GM12874 (cell line): ENCODE data around the gene LRIF1.

Experiments used
- TF ChIP-seq, protein P1 (sequence below): IDR thresholded peaks from 2 replicates; pipeline ENCODE4 v1.5.1; 2011; ENCODE audit warnings: low read depth, mild to moderate bottlenecking, control low read depth, low read length, moderate library complexity; ENCODE audit not compliant: insufficient read depth

The LRIF1 gene

DNA sequence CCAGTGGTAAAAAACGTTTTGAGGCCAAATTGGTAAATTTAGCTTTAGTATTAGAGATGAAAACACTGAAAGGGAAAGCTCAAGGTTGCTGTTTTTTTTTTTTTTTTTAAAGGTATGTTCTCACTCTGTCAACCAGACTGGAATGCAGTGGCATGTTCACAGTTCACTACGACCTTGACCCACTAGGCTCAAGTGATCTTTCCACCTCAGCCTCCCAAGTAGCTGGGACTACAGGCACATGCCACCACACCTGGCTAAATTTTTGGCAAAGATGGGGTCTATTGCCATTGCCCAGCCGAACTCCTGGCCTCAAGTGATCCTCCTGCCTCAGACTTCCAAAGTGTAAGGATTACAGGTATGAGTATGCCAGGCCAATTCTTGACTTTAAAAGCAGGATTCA is 18.9 kb downstream of the LRIF1 start:
- TF ChIP-seq, protein P1, sequence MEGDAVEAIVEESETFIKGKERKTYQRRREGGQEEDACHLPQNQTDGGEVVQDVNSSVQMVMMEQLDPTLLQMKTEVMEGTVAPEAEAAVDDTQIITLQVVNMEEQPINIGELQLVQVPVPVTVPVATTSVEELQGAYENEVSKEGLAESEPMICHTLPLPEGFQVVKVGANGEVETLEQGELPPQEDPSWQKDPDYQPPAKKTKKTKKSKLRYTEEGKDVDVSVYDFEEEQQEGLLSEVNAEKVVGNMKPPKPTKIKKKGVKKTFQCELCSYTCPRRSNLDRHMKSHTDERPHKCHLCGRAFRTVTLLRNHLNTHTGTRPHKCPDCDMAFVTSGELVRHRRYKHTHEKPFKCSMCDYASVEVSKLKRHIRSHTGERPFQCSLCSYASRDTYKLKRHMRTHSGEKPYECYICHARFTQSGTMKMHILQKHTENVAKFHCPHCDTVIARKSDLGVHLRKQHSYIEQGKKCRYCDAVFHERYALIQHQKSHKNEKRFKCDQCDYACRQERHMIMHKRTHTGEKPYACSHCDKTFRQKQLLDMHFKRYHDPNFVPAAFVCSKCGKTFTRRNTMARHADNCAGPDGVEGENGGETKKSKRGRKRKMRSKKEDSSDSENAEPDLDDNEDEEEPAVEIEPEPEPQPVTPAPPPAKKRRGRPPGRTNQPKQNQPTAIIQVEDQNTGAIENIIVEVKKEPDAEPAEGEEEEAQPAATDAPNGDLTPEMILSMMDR = no peak

DNA sequence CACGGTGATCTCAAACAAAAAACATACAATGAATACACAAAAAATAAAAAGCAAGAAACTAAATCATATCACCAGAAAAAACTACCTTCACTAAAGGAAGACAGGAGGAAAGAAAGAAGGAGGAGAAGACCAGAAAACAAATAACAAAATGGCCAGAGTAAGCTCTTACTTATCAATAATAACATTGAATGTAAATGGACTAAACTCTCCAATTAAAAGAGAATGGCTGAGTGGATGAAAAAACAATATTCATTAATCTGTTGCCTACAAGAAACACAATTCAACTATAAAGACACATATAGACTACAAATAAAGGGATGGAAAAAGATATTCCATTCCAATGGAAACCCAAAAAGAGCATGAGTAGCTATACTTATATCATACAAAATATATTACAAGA is 27.2 kb downstream of the LRIF1 start:
- TF ChIP-seq, protein P1 = no peak

DNA sequence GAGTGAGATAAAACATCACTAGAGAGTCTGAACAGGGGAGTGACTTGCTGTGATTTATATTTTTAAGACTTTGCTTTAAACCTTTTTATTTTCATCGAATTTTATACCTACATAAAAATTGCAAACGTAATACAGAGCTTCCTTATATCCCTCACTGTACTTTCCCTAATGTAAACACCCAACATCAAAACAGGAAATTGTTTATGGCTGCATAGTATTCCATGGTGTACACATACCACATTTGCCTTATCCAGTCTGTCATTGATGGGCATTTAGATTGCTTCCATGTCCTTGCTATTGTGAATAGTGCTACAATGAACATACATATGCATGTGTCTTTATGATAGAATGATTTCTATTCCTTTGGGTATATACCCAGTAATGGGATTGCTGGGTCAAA is 34.8 kb downstream of the LRIF1 start:
- TF ChIP-seq, protein P1 = no peak

DNA sequence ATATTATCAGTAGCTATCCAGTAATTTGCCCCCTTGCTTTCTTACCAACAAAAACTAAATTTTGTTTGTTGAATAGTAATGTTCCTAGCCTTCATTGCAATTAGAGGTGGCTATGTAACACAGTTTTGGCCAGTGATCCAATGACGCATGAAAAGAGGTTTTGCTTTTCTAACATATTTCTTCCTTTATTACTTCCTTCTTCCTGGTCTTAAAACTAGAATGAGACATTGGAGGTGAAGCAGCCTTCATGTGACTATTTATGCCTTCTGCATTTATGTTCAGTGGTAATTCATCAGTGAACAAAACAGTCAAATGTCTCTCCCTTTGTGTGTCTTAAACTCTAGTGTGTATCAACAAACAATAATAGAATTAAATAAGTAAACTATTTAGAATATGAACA is 35.5 kb downstream of the LRIF1 start:
- TF ChIP-seq, protein P1 = no peak

DNA sequence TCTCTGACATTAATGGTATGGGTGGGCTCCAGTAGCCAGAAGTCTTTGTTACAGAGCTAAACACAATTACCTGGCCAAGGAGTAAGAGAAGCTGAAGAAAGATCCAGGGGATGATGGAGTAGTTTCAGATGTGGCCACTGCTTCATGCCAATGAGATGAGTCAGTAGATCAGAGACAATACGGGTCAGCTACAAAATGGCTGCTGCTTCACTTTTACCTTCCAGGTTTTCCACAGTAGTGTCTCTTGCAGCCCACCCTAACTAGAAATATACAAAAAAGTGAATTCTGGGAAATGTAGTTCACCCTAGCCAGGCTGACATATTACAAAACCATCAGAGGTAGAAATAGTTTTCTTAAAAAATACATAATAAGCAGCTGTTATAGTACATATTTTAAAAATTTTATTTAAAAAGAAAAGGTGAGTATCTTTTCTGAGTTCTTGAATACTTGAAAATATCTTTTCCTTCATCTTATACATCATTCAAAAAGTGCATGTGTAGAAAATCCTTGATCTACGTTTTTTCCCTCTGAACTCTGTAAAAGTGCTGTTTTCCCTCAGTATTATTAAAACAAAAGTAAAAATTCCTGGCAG is 36.1 kb downstream of the LRIF1 start:
- TF ChIP-seq, protein P1 = no peak

DNA sequence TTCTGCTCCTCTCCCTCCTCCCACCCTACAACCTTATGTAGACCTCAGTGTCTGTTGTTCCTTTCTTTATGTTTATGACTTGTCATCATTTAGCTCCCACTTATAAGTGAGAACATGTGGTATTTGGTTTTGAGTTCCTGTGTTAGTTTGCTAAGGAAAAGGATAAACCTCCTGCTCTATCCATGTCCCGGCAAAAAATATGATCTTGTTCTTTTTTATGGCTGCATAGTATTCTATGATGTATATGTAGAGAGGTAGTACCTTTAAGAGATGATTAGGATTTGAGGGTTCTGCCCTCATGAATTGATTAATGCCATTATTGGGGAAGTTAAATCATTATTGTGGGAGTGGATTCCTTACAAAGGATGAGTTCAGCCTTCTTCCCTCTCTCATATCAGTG is 41.8 kb downstream of the LRIF1 start:
- TF ChIP-seq, protein P1 = no peak

DNA sequence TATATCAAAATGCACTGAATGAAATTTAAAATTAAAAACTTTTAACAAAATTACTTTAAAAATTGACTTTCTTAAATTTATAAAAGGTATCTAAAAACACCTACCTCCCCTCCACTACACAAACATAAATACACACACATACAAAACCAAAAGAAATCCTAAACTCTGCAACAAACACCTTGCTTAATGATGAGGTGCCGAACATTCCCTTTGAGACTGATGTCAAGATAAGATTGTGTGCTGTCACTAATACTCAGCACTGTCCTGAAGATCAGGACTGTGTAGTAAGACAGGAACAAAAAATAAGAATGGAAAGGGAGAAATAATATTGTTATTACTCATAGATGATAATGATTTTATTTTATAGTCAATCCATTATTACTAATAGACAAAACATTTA is 45.7 kb downstream of the LRIF1 start:
- TF ChIP-seq, protein P1 = no peak
